ENCODE measurements around the gene CANT1.

Gene CANT1

DNA sequence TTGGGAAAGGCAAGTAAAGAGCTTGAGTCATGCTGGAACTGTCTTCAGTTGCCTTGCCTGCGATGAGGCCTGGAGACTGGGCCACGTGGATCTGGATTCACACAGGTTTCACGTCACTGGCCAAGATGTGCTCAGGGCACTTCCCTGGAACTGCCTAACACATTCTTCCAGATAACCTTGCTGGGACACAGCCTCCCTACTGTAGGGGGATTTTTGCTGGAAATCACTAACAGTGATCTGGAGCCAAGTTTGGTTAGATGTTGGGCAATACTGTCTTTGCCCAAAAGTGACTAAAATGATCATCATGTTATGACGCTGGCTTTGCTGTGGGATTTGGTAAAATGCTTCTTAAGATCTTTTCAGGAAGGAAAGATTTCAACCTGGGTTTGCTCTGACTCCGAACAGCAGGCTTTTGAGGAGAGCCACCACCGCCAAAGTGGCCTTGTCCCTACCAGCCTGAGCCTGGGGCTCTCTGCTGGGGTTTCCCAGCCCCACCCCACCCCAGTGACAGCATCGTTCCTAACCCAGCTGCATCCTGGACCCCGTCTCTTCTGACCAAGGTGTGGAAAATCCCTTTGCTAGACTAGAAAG is 29.1 kb upstream of the CANT1 start:
- DNase-seq (ENCODE audit: low read depth), result no peak
- TF ChIP-seq MYC (IDR thresholded peaks at IDR 0.05; ENCODE audit: low read depth, low read length), result no peak
- TF ChIP-seq, protein P1, sequence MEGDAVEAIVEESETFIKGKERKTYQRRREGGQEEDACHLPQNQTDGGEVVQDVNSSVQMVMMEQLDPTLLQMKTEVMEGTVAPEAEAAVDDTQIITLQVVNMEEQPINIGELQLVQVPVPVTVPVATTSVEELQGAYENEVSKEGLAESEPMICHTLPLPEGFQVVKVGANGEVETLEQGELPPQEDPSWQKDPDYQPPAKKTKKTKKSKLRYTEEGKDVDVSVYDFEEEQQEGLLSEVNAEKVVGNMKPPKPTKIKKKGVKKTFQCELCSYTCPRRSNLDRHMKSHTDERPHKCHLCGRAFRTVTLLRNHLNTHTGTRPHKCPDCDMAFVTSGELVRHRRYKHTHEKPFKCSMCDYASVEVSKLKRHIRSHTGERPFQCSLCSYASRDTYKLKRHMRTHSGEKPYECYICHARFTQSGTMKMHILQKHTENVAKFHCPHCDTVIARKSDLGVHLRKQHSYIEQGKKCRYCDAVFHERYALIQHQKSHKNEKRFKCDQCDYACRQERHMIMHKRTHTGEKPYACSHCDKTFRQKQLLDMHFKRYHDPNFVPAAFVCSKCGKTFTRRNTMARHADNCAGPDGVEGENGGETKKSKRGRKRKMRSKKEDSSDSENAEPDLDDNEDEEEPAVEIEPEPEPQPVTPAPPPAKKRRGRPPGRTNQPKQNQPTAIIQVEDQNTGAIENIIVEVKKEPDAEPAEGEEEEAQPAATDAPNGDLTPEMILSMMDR (IDR thresholded peaks at IDR 0.05; ENCODE audit: low read depth, low read length), result no peak
- TF ChIP-seq, protein P2, sequence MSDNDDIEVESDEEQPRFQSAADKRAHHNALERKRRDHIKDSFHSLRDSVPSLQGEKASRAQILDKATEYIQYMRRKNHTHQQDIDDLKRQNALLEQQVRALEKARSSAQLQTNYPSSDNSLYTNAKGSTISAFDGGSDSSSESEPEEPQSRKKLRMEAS (IDR thresholded peaks at IDR 0.05; ENCODE audit: low read depth, low read length), result no peak
- TF ChIP-seq POLR2A (IDR thresholded peaks at IDR 0.05; ENCODE audit: extremely low read depth, insufficient read length), result no peak
- H3K4me3 ChIP-seq (ENCODE audit: low read depth, low read length), result no peak overlapping the region

DNA sequence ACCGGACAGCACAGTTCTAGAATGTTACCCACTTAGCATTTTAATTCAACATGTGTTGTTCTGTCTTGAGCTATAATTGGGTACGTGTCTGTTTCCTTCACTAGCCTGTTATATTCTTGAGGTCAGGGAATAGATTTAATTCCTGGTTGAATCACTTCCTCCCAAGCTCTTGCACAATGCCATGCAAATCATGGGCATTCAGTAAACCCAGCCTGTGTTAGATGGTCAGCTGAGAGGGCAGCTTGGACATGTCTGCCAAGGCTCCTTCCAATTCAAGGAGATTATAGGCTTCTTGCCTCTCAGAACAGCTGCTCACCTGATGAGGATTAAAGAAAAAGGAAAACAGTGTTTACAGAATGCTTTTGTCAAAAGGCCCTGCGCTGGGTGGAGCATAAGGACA is 27.0 kb upstream of the CANT1 start:
- no peak overlapping the region for H3K4me3 ChIP-seq (ENCODE audit: low read depth, low read length)
- TF ChIP-seq, protein P1 (IDR thresholded peaks at IDR 0.05; ENCODE audit: low read depth, low read length), result no peak
- TF ChIP-seq MYC (IDR thresholded peaks at IDR 0.05; ENCODE audit: low read depth, low read length) (no peak), POLR2A (IDR thresholded peaks at IDR 0.05; ENCODE audit: extremely low read depth, insufficient read length) (no peak)
- TF ChIP-seq, protein P2 (IDR thresholded peaks at IDR 0.05; ENCODE audit: low read depth, low read length), result no peak
- DNase-seq (ENCODE audit: low read depth), result peak; percentile 27

DNA sequence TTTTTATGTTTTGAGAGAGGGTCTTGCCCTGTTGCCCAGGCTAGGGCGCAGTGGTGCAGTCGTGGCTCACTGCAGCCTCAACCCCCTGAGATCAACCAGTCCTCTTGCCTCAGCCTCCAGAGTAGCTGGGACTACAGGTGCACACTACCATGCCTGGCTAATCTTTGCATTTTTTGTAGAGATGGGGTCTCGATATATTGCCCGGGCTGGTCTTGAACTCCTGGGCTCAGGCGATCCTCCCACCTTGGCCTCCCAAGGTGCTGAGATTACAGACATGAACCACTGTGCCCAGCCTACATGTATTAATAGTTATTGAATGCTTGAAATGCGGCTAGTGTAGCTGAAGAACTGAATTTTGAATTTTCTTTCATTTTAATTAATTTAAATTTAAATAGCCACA is 26.6 kb upstream of the CANT1 start:
- H3K4me3 ChIP-seq (ENCODE audit: low read depth, low read length), result no peak overlapping the region
- no peak for DNase-seq (ENCODE audit: low read depth)
- TF ChIP-seq, protein P2 (IDR thresholded peaks at IDR 0.05; ENCODE audit: low read depth, low read length), result no peak
- TF ChIP-seq POLR2A (IDR thresholded peaks at IDR 0.05; ENCODE audit: extremely low read depth, insufficient read length), result no peak
- TF ChIP-seq MYC (IDR thresholded peaks at IDR 0.05; ENCODE audit: low read depth, low read length), result no peak
- TF ChIP-seq, protein P1 (IDR thresholded peaks at IDR 0.05; ENCODE audit: low read depth, low read length), result no peak

DNA sequence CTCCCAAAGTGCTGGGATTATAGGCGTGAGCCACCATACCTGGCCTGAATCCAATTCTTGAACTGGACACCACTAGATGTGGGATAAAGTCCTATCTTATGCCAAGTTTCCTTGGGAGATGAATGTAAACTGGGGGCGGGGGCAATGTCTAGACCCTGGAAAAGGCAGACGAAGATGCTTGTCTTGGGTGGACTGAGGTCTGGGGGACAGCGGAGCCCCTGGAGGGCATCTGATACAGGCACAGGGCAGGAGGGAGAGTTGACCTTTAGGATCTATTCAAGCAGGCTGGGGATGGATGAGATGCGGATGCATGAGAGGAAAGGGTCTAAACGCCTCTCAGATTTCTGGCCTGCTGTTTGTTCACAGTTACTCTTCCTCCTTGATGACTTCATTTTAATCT is 26.1 kb upstream of the CANT1 start:
- no peak overlapping the region for H3K4me3 ChIP-seq (ENCODE audit: low read depth, low read length)
- no peak for DNase-seq (ENCODE audit: low read depth)
- TF ChIP-seq, protein P1 (IDR thresholded peaks at IDR 0.05; ENCODE audit: low read depth, low read length), result no peak
- no peak for TF ChIP-seq MYC (IDR thresholded peaks at IDR 0.05; ENCODE audit: low read depth, low read length)
- TF ChIP-seq, protein P2 (IDR thresholded peaks at IDR 0.05; ENCODE audit: low read depth, low read length), result no peak
- no peak for TF ChIP-seq POLR2A (IDR thresholded peaks at IDR 0.05; ENCODE audit: extremely low read depth, insufficient read length)

DNA sequence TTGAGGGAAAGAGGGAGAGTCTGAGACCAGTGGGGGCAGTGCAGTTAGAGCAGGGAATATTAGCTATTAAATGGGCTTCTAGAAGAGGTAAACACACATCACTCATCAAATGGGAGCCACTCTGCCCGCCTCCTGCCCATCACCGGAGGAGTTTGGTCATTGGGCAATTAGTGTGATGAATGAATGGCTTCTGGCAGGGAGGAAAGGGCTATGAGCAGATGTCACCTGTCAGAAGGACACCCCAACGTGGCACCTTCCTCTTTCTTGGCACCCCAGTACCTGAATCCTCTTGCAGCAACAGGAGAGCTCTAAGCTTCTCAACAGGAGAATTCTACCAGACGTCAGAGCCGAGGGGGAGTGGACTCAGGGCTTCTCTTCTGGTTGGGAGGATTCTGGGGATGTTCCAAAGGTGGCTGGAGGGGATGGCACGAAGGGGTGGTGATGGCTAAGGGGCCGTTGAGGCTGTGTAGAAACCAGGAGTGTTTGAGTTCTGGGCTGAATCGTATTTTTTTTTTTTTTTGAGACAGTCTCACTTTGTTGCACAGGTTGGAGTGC is 25.4 kb upstream of the CANT1 start:
- TF ChIP-seq MYC (IDR thresholded peaks at IDR 0.05; ENCODE audit: low read depth, low read length) (no peak), POLR2A (IDR thresholded peaks at IDR 0.05; ENCODE audit: extremely low read depth, insufficient read length) (no peak)
- TF ChIP-seq, protein P1 (IDR thresholded peaks at IDR 0.05; ENCODE audit: low read depth, low read length), result no peak
- TF ChIP-seq, protein P2 (IDR thresholded peaks at IDR 0.05; ENCODE audit: low read depth, low read length), result no peak
- H3K4me3 ChIP-seq (ENCODE audit: low read depth, low read length), result no peak overlapping the region
- no peak for DNase-seq (ENCODE audit: low read depth)

All from NB4 (cell line).